Neural progenitor cell (in vitro differentiated cells): ENCODE measurements around the gene CRNKL1.

Source experiments
- EZH2 ChIP-seq: fragments of 200-600 bp; sonication (generic); IDR thresholded peaks from 2 replicates; pipeline ENCODE4 v1.6.1; 2017; ENCODE audit warnings: antibody characterized with exemption, mild to moderate bottlenecking, moderate library complexity
- TF ChIP-seq, protein P1 (sequence below): fragments of 200-600 bp; sonication (generic); IDR thresholded peaks from 2 replicates; pipeline ENCODE4 v1.5.1; 2017; ENCODE audit warnings: antibody characterized with exemption, mild to moderate bottlenecking

DNA sequence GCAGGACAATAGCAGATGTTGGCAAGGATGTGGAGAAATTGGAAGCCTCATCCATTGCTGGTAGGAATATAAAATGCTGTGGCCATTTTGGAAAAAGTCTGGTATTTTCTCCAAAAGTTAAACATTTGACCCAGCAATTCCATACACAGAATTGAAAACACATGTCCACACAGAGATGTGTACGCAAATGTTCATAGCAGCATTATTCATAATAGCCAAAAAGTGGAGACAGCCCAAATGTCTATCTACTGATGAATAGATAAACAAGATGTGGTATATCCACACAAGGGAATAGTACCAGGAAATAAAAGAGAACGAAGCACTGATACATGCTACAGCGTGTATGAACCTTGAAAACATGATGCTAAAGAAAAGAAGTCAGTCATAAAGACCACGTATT, 40.6 kb upstream of the CRNKL1 start:
- TF ChIP-seq, protein P1, sequence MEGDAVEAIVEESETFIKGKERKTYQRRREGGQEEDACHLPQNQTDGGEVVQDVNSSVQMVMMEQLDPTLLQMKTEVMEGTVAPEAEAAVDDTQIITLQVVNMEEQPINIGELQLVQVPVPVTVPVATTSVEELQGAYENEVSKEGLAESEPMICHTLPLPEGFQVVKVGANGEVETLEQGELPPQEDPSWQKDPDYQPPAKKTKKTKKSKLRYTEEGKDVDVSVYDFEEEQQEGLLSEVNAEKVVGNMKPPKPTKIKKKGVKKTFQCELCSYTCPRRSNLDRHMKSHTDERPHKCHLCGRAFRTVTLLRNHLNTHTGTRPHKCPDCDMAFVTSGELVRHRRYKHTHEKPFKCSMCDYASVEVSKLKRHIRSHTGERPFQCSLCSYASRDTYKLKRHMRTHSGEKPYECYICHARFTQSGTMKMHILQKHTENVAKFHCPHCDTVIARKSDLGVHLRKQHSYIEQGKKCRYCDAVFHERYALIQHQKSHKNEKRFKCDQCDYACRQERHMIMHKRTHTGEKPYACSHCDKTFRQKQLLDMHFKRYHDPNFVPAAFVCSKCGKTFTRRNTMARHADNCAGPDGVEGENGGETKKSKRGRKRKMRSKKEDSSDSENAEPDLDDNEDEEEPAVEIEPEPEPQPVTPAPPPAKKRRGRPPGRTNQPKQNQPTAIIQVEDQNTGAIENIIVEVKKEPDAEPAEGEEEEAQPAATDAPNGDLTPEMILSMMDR, result no peak
- no peak for TF ChIP-seq EZH2
